Right atrium auricular region (tissue), 2 donors: ENCODE data around the gene SND1. TPM values are rescaled to one million over a fixed set of nuclear protein-coding genes. Genes with fewer than 3 reads are reported as not detected.

Experiments
- DNase-seq: peaks from one replicate; pipeline ENCODE4 v3.0.0-alpha.2; 2019; ENCODE audit warnings: low spot score
- H3K27ac ChIP-seq, 2 donors: fragments of 200-600 bp; sonication (generic); 1 replicate in 1 of 2; 2 replicates in 1 of 2; pipeline ENCODE4 v1.5.1; 2016 to 2019
- H3K27me3 ChIP-seq, 2 donors: fragments of 200-600 bp; sonication (generic); one replicate each; pipeline versions ENCODE4 v1.5.1 to v1.6.0; 2017 to 2019
- H3K36me3 ChIP-seq: fragments of 200-600 bp; sonication (generic); one replicate; pipeline ENCODE4 v1.5.1; 2016
- H3K4me1 ChIP-seq, 2 donors: fragments of 200-600 bp; sonication (generic); one replicate each; pipeline versions ENCODE4 v1.5.1 to v1.6.0; 2017 to 2019
- H3K4me3 ChIP-seq, 2 donors: fragments of 200-600 bp; sonication (generic); 1 replicate in 1 of 2; 2 replicates in 1 of 2; pipeline ENCODE4 v1.5.1; 2017 to 2019; ENCODE audit warnings: mild to moderate bottlenecking in 1 of 2, moderate library complexity in 1 of 2
- H3K9me3 ChIP-seq, 2 donors: fragments of 200-600 bp; sonication (generic); one replicate each; pipeline ENCODE4 v1.5.1; 2019
- CTCF ChIP-seq, 2 donors: fragments of 200-600 bp; sonication (generic); IDR thresholded peaks; one replicate each; pipeline ENCODE4 v1.5.1; 2019; ENCODE audit warnings: antibody characterized with exemption in 2 of 2
- total RNA-seq, 2 donors: library from RNA; depleted of rRNA; stranded (reverse); fragments of >200 nt; gene quantifications; one replicate each; pipeline ENCODE4 v1.1.0, GENCODE V29; 2016

The SND1 gene
- total RNA-seq, 2 donors from 2014 or later: 69.4 to 77.6 TPM

GRCh38 chr7:128076796-128077271 lies 424.8 kb downstream of the SND1 start:
- peaks cover 0 to 24% of the 10 kb centered on the region in 2 donors for H3K4me1 ChIP-seq
- DNase-seq: peak; percentile 75
- H3K4me3 ChIP-seq: no peak overlapping the region
- H3K36me3 ChIP-seq: peaks cover 12% of the 10 kb centered on the region
- no peak overlapping the region for H3K27ac ChIP-seq
- no peaks in the 10 kb centered on the region for H3K9me3 ChIP-seq
- no peak for TF ChIP-seq CTCF (IDR thresholded peaks at IDR 0.05)
- H3K27me3 ChIP-seq: no peaks in the 10 kb centered on the region

- Histone ChIP-seq H3K36me3 (peaks cover 16% of the 10 kb centered on the region), H3K27me3 (no peaks in the 10 kb centered on the region), H3K27ac (no peak overlapping the region), H3K4me1 (peaks cover 0 to 28% of the 10 kb centered on the region in 2 donors), H3K4me3 (no peak overlapping the region), H3K9me3 (no peaks in the 10 kb centered on the region)
- no peak for TF ChIP-seq CTCF (IDR thresholded peaks at IDR 0.05)
- no peak for DNase-seq
Observed at GRCh38 chr7:128078309-128078708, 426.3 kb downstream of the SND1 start.

GRCh38 chr7:128080169-128080568 lies 428.2 kb downstream of the SND1 start:
- no peak for TF ChIP-seq CTCF (IDR thresholded peaks at IDR 0.05)
- Histone ChIP-seq H3K4me3 (no peak overlapping the region), H3K27me3 (no peaks in the 10 kb centered on the region), H3K4me1 (peaks cover 0 to 34% of the 10 kb centered on the region in 2 donors), H3K27ac (no peak overlapping the region), H3K9me3 (no peaks in the 10 kb centered on the region), H3K36me3 (peaks cover 16% of the 10 kb centered on the region)
- DNase-seq: no peak

DNA sequence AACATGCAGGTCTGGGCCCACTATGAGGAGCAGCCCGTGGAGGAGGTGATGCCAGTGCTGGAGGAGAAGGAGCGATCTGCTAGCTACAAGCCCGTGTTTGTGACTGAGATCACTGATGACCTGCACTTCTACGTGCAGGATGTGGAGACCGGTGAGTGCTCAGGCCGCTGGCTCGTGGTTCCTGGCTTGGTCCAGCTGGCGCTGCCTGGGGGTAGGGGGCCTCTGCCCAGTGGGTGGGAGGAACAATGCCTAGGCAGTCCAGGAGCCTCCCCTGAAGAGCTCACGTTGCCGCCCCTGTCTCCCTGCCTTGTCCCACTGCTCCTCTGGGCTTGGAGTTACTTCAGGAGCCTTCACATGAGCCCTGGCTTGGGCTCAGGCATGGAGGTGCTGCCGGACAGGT lies 429.4 kb downstream of the SND1 start:
- Histone ChIP-seq H3K36me3 (peaks cover 25% of the 10 kb centered on the region), H3K9me3 (no peaks in the 10 kb centered on the region), H3K4me3 (no peak overlapping the region), H3K27ac (no peak overlapping the region), H3K4me1 (peaks cover 0 to 29% of the 10 kb centered on the region in 2 donors), H3K27me3 (no peaks in the 10 kb centered on the region)
- TF ChIP-seq CTCF (IDR thresholded peaks at IDR 0.05): no peak
- no peak for DNase-seq

DNA sequence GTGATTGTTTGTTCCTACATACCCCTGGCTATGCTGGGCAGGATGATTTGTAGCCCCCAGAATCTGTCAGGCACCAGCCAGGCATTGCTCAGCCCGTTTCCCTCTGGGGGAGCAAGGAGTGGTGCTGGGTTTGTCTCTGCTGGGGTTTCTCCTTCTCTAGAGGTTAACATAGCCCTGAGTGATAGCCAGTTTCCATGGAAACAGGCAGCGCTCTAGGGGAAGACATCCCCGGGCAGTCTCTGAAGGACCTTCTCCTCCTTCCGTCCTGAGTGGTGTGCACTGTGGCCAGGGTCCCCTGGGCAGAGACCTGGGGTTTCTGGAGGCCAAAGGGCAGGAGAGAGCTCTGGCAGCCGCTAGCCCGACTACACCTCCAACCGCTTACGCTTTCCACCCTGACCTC lies 429.8 kb downstream of the SND1 start:
- DNase-seq: no peak
- no peak for TF ChIP-seq CTCF (IDR thresholded peaks at IDR 0.05)
- H3K27me3 ChIP-seq: no peaks in the 10 kb centered on the region
- H3K9me3 ChIP-seq: no peaks in the 10 kb centered on the region
- no peak overlapping the region for H3K27ac ChIP-seq
- H3K4me1 ChIP-seq: peaks cover 0 to 25% of the 10 kb centered on the region in 2 donors
- peaks cover 30% of the 10 kb centered on the region for H3K36me3 ChIP-seq
- no peak overlapping the region for H3K4me3 ChIP-seq

DNA sequence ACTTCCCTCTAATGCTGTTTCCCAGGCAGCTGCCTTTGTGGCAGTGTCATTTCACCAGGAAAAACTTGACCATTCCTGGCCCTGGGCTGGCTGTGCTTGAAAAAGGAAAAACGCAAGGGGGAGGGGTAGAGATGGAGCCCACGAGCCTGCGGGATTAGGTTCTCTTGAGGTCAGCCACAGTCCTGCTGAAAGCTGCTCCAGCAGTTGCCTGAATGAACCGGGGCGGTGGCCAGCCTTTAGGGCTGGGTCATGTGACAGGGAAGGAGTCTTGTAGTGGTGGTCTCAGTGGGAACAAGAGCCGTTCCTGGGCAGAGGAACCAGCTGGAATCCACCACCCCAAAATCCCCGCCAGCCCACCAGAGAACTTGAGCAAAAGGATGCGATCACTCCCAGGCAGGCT lies 430.4 kb downstream of the SND1 start:
- peaks cover 0 to 22% of the 10 kb centered on the region in 2 donors for H3K4me1 ChIP-seq
- H3K4me3 ChIP-seq: no peak overlapping the region
- H3K27me3 ChIP-seq: no peaks in the 10 kb centered on the region
- no peak overlapping the region for H3K27ac ChIP-seq
- no peaks in the 10 kb centered on the region for H3K9me3 ChIP-seq
- DNase-seq: no peak
- no peak for TF ChIP-seq CTCF (IDR thresholded peaks at IDR 0.05)
- peaks cover 34% of the 10 kb centered on the region for H3K36me3 ChIP-seq
